H9 (cell line): Measurements from ENCODE around the gene PTPN22. TPM values are rescaled to one million over a fixed set of nuclear protein-coding genes. Genes with fewer than 3 reads are reported as not detected.

Experiments
- DNase-seq: peaks from one replicate; pipeline ENCODE4 v3.0.0-alpha.2; 2017
- H2AFZ ChIP-seq: one replicate; pipeline ENCODE4 v1.6.1; 2013; ENCODE audit warnings: mild to moderate bottlenecking, low read length, control low read depth, moderate library complexity
- H2AK5ac ChIP-seq: 2 replicates; pipeline ENCODE4 v1.6.1; 2013; ENCODE audit warnings: low read length, control low read depth, mixed read lengths; ENCODE audit not compliant: insufficient read length
- H2BK120ac ChIP-seq: one replicate; pipeline ENCODE4 v1.6.1; 2013; ENCODE audit warnings: low read depth, mild to moderate bottlenecking, low read length, control low read depth, inconsistent platforms; ENCODE audit not compliant: poor library complexity, severe bottlenecking
- H2BK12ac ChIP-seq: 2 replicates; pipeline ENCODE4 v1.6.1; 2013; ENCODE audit warnings: low read length, control low read depth, mixed read lengths, low read depth; ENCODE audit not compliant: insufficient read length
- H2BK15ac ChIP-seq: 2 replicates; pipeline ENCODE4 v1.6.1; 2013; ENCODE audit warnings: low read depth, low read length, control low read depth
- H2BK20ac ChIP-seq: one replicate; pipeline ENCODE4 v1.6.1; 2013; ENCODE audit warnings: low read depth, mild to moderate bottlenecking, low read length, control low read depth, inconsistent platforms; ENCODE audit not compliant: poor library complexity, severe bottlenecking
- H2BK5ac ChIP-seq: 2 replicates; pipeline ENCODE4 v1.6.1; 2013; ENCODE audit warnings: low read length, control low read depth, mixed read lengths; ENCODE audit not compliant: insufficient read length
- H3K14ac ChIP-seq: 2 replicates; pipeline ENCODE4 v1.6.1; 2013; ENCODE audit warnings: low read length, control low read depth; ENCODE audit not compliant: insufficient read depth
- H3K18ac ChIP-seq: 2 replicates; pipeline ENCODE4 v1.6.1; 2013; ENCODE audit warnings: low read depth, mild to moderate bottlenecking, mixed read lengths, low read length, control low read depth; ENCODE audit not compliant: insufficient read length
- H3K23ac ChIP-seq: 2 replicates; pipeline ENCODE4 v1.6.1; 2013; ENCODE audit warnings: low read length, control low read depth, mixed read lengths, low read depth; ENCODE audit not compliant: insufficient read length
- H3K23me2 ChIP-seq: 2 replicates; pipeline ENCODE4 v1.6.1; 2013; ENCODE audit warnings: low read depth, mild to moderate bottlenecking, mixed read lengths, low read length, control low read depth; ENCODE audit not compliant: insufficient read length, poor library complexity, severe bottlenecking
- H3K27ac ChIP-seq: 2 replicates; pipeline ENCODE4 v1.5.1; 2013; ENCODE audit warnings: low read length, control low read depth, mixed read lengths, low read depth; ENCODE audit not compliant: insufficient read length
- H3K27me3 ChIP-seq: 2 replicates; pipeline ENCODE4 v1.6.1; 2013; ENCODE audit warnings: low read length, control low read depth, inconsistent platforms; ENCODE audit not compliant: insufficient read depth
- H3K4ac ChIP-seq: 2 replicates; pipeline ENCODE4 v1.6.1; 2013; ENCODE audit warnings: low read depth, mild to moderate bottlenecking, control low read depth, inconsistent platforms, low read length, moderate library complexity
- H3K4me1 ChIP-seq: 2 replicates; pipeline ENCODE4 v1.6.1; 2013; ENCODE audit warnings: low read length, control low read depth, inconsistent platforms; ENCODE audit not compliant: insufficient read depth
- H3K4me2 ChIP-seq: 2 replicates; pipeline ENCODE4 v1.6.1; 2013; ENCODE audit warnings: low read length, control low read depth, mixed read lengths; ENCODE audit not compliant: insufficient read length, insufficient read depth
- H3K56ac ChIP-seq: 2 replicates; pipeline ENCODE4 v1.6.1; 2013; ENCODE audit warnings: low read depth, mild to moderate bottlenecking, mixed read lengths, low read length, control low read depth; ENCODE audit not compliant: insufficient read length
- H3K79me1 ChIP-seq: 2 replicates; pipeline ENCODE4 v1.6.1; 2013; ENCODE audit warnings: low read depth, mild to moderate bottlenecking, moderate library complexity, low read length, control low read depth, inconsistent platforms; ENCODE audit not compliant: insufficient read depth, poor library complexity, severe bottlenecking
- H3K79me2 ChIP-seq: 2 replicates; pipeline ENCODE4 v1.6.1; 2013; ENCODE audit warnings: low read length, control low read depth, inconsistent platforms; ENCODE audit not compliant: insufficient read depth
- H3K9ac ChIP-seq: 2 replicates; pipeline ENCODE4 v1.6.1; 2013; ENCODE audit warnings: low read length, control low read depth, mixed read lengths; ENCODE audit not compliant: insufficient read length; ENCODE audit errors: extremely low read depth
- H3K9me3 ChIP-seq: one replicate; pipeline ENCODE4 v1.6.1; 2013; ENCODE audit warnings: low read depth, low read length, inconsistent platforms; ENCODE audit not compliant: control insufficient read depth
- H3T11ph ChIP-seq: one replicate; pipeline ENCODE4 v1.6.1; 2013; ENCODE audit warnings: mild to moderate bottlenecking, low read length, control low read depth, inconsistent platforms
- H4K20me1 ChIP-seq: one replicate; pipeline ENCODE4 v1.6.1; 2013; ENCODE audit not compliant: control insufficient read depth, insufficient read length, insufficient read depth
- H4K5ac ChIP-seq: 2 replicates; pipeline ENCODE4 v1.6.1; 2013; ENCODE audit warnings: low read depth, mild to moderate bottlenecking, mixed read lengths, low read length, control low read depth; ENCODE audit not compliant: insufficient read length
- H4K8ac ChIP-seq: replicated peaks from 2 replicates; pipeline ENCODE4 v1.6.1; 2013; ENCODE audit warnings: low read length, control low read depth, mixed read lengths, low read depth; ENCODE audit not compliant: insufficient read length
- H4K91ac ChIP-seq: 2 replicates; pipeline ENCODE4 v1.6.1; 2013; ENCODE audit warnings: low read depth, mild to moderate bottlenecking, moderate library complexity, mixed read lengths, low read length, control low read depth; ENCODE audit not compliant: insufficient read length
- H3K27ac Mint-ChIP-seq, 3 experiments: 2 replicates in 2 of 3; 3 replicates in 1 of 3; pipeline ENCODE4 v1.8.0; 2020 to 2021; ENCODE audit warnings: mixed read lengths in 3 of 3, mild to moderate bottlenecking in 1 of 3, moderate library complexity in 1 of 3
- H3K27me3 Mint-ChIP-seq: 2 replicates; pipeline ENCODE4 v1.8.0; 2021; ENCODE audit warnings: low read depth, mild to moderate bottlenecking, moderate library complexity, mixed read lengths
- H3K36me3 Mint-ChIP-seq, 3 experiments: 2 replicates in 2 of 3; 3 replicates in 1 of 3; pipeline ENCODE4 v1.8.0; 2020 to 2021; ENCODE audit warnings: low read depth in 3 of 3, mixed read lengths in 3 of 3; ENCODE audit not compliant: insufficient read depth in 1 of 3
- H3K4me1 Mint-ChIP-seq, 2 experiments: 2 replicates each; pipeline ENCODE4 v1.8.0; 2020; ENCODE audit warnings: mixed read lengths in 2 of 2
- H3K4me3 Mint-ChIP-seq, 2 experiments: 2 replicates in 1 of 2; 3 replicates in 1 of 2; pipeline ENCODE4 v1.8.0; 2020 to 2021; ENCODE audit warnings: mild to moderate bottlenecking in 2 of 2, mixed read lengths in 2 of 2, moderate library complexity in 1 of 2
- H3K9me3 Mint-ChIP-seq, 2 experiments: 2 replicates in 1 of 2; 3 replicates in 1 of 2; pipeline ENCODE4 v1.8.0; 2020; ENCODE audit warnings: mild to moderate bottlenecking in 2 of 2, mixed read lengths in 2 of 2, moderate library complexity in 1 of 2
- WGBS: extraction: QIAGEN DNeasy Blood & Tissue Kit; methylation state at CpG from one replicate; pipeline ENCODE4 v1.1.7; 2013; ENCODE audit warnings: missing lambda C conversion rate, low lambda C conversion rate, mixed read lengths; ENCODE audit not compliant: insufficient read length; ENCODE audit errors: extremely low coverage; 5-methylcytosine and 5-hydroxymethylcytosine counted together
- total RNA-seq: library from RNA; stranded (reverse); gene quantifications from 2 replicates; pipeline ENCODE4 v1.2.1, GENCODE V29; 2021
- TF ChIP-seq, protein P1 (sequence below): fragments of 200-600 bp; sonication (generic); conservative IDR thresholded peaks from 3 replicates; pipeline ENCODE4 v1.8.0; 2021; ENCODE audit warnings: antibody characterized with exemption, mild to moderate bottlenecking

Gene PTPN22
- total RNA-seq, 1 experiment from 2014 or later, result not detected

DNA sequence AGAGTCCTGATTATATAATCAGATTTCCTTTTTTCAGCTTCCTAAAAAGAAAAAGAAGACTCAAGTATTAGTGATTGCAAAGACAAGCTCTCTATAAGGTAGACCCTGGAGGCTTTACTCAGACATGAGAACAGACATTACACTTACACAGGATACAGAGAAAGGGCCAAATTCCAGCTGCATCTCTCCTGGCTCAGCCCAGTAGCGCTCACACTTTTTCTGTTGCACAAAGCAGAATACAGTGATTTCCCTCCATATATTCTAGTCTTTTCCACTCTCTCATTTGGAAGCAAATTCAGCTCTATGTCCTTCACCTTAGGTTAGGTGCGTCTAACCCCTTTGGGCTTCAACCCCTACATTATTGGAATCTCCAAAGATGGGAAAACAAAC, 15.1 kb downstream of the PTPN22 start:
- Histone ChIP-seq H4K8ac (no peak overlapping the region), H3K27me3 (no peaks in the 10 kb centered on the region), H2BK20ac (no peak overlapping the region), H3K4me1 (no peaks in the 10 kb centered on the region), H4K20me1 (no peaks in the 10 kb centered on the region), H4K91ac (no peak overlapping the region), H4K5ac (no peak overlapping the region), H2AFZ (no peak overlapping the region), H3K4me2 (no peak overlapping the region), H3K9ac (no peak overlapping the region), H2BK12ac (no peak overlapping the region), H3K79me1 (no peaks in the 10 kb centered on the region), H2BK120ac (no peak overlapping the region), H3K79me2 (no peaks in the 10 kb centered on the region), H3K9me3 (no peaks in the 10 kb centered on the region), H3K4ac (no peak overlapping the region), H3K18ac (no peak overlapping the region), H3T11ph (no peak overlapping the region), H3K23me2 (no peaks in the 10 kb centered on the region), H2BK5ac (no peak overlapping the region), H3K27ac (no peak overlapping the region), H2BK15ac (no peak overlapping the region), H3K56ac (no peak overlapping the region), H3K14ac (no peak overlapping the region), H3K23ac (no peak overlapping the region), H2AK5ac (no peak overlapping the region)
- no CpG with 5 or more reads among the region's 2 CpGs for WGBS
- DNase-seq, result no peak
- no peaks in the 10 kb centered on the region for H3K27me3 Mint-ChIP-seq
- no peaks in the 10 kb centered on the region for H3K36me3 Mint-ChIP-seq
- no peaks in the 10 kb centered on the region; a peak in 1 of 4 replicates for H3K4me1 Mint-ChIP-seq
- H3K27ac Mint-ChIP-seq, result peak overlapping the region in 1 of 3 experiments; percentile 37; a peak in 1 of 7 replicates
- no peak overlapping the region for H3K4me3 Mint-ChIP-seq
- H3K9me3 Mint-ChIP-seq, result no peaks in the 10 kb centered on the region
- TF ChIP-seq, protein P1, sequence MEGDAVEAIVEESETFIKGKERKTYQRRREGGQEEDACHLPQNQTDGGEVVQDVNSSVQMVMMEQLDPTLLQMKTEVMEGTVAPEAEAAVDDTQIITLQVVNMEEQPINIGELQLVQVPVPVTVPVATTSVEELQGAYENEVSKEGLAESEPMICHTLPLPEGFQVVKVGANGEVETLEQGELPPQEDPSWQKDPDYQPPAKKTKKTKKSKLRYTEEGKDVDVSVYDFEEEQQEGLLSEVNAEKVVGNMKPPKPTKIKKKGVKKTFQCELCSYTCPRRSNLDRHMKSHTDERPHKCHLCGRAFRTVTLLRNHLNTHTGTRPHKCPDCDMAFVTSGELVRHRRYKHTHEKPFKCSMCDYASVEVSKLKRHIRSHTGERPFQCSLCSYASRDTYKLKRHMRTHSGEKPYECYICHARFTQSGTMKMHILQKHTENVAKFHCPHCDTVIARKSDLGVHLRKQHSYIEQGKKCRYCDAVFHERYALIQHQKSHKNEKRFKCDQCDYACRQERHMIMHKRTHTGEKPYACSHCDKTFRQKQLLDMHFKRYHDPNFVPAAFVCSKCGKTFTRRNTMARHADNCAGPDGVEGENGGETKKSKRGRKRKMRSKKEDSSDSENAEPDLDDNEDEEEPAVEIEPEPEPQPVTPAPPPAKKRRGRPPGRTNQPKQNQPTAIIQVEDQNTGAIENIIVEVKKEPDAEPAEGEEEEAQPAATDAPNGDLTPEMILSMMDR, result no peak
